HEK293 (cell line): ENCODE measurements around the gene SFN.
"Not testable (repeated sequence)": the region's sequence is repeated elsewhere in the genome, so short reads cannot be mapped to it uniquely, and the experiment has no call there.

ENCODE experiments used
- CTCF ChIA-PET: fragments of 350-600 bp; formaldehyde crosslinking; extraction: SDS; loops from one replicate; lab custom pipeline; 2021; ENCODE audit warnings: antibody characterized with exemption; lab: Yijun Ruan, JAX
- POLR2A ChIA-PET: fragments of 300-600 bp; formaldehyde crosslinking; extraction: SDS; loops from one replicate; lab custom pipeline; 2020; ENCODE audit warnings: antibody characterized with exemption, inconsistent platforms; lab: Yijun Ruan, JAX
- H3K27ac ChIP-seq: fragments of 200-500 bp; sonication (Bioruptor generic); 2 replicates; pipeline ENCODE4 v1.5.1; 2014; ENCODE audit warnings: low read depth, low read length, control low read depth, inconsistent platforms; ENCODE audit errors: extremely low read depth
- H3K36me3 ChIP-seq, 2 experiments: fragments of 200-500 bp in 1 of 2; sonication (Bioruptor generic) in 1 of 2; 1 replicate in 1 of 2; 2 replicates in 1 of 2; pipeline ENCODE4 v1.5.1; 2014 to 2017; ENCODE audit warnings: inconsistent platforms in 2 of 2, low read length in 2 of 2; ENCODE audit not compliant: control insufficient read depth in 2 of 2, insufficient read depth in 1 of 2
- H3K4me1 ChIP-seq: fragments of 200-500 bp; sonication (Bioruptor generic); 2 replicates; pipeline ENCODE4 v1.5.1; 2014; ENCODE audit warnings: mild to moderate bottlenecking, low read length, inconsistent platforms; ENCODE audit not compliant: control insufficient read depth, insufficient read depth
- H3K4me3 ChIP-seq: 2 replicates; pipeline ENCODE4 v1.5.1; 2011; ENCODE audit warnings: low read depth, mild to moderate bottlenecking, control low read depth, low read length, moderate library complexity
- H3K9me3 ChIP-seq: fragments of 200-500 bp; sonication (Bioruptor generic); 2 replicates; pipeline ENCODE4 v1.5.1; 2014; ENCODE audit warnings: low read depth, low read length, inconsistent platforms; ENCODE audit not compliant: control insufficient read depth, insufficient read depth
- BCL11B ChIP-seq: fragments of 450-650 bp; formaldehyde crosslinking; IDR thresholded peaks from 2 replicates; pipeline ENCODE4 v1.5.1; 2016; ENCODE audit warnings: low read depth, missing biosample characterization, missing genetic modification characterization
- IKZF3 ChIP-seq: fragments of 450-650 bp; IDR thresholded peaks from 2 replicates; pipeline ENCODE4 v1.5.0; 2018; ENCODE audit warnings: missing biosample characterization, mild to moderate bottlenecking, missing genetic modification characterization, moderate library complexity
- KLF8 ChIP-seq: fragments of 450-650 bp; formaldehyde crosslinking; IDR thresholded peaks from 2 replicates; pipeline ENCODE4 v1.5.1; 2016; ENCODE audit warnings: missing biosample characterization, missing genetic modification characterization
- OVOL3 ChIP-seq: fragments of 450-650 bp; formaldehyde crosslinking; IDR thresholded peaks from 2 replicates; pipeline ENCODE4 v1.5.1; 2016; ENCODE audit warnings: missing biosample characterization, missing genetic modification characterization
- ZNF10 ChIP-seq: fragments of 450-650 bp; formaldehyde crosslinking; IDR thresholded peaks from 2 replicates; pipeline ENCODE4 v1.5.1; 2017; ENCODE audit warnings: missing biosample characterization, missing genetic modification characterization
- ZNF138 ChIP-seq: fragments of 450-650 bp; formaldehyde crosslinking; IDR thresholded peaks from 2 replicates; pipeline ENCODE4 v1.5.1; 2016; ENCODE audit warnings: missing biosample characterization, missing genetic modification characterization, borderline replicate concordance
- ZNF24 ChIP-seq: fragments of 450-650 bp; formaldehyde crosslinking; IDR thresholded peaks from 2 replicates; pipeline ENCODE4 v1.5.1; 2016; ENCODE audit warnings: missing biosample characterization, missing genetic modification characterization
- ZNF311 ChIP-seq: fragments of 450-650 bp; formaldehyde crosslinking; IDR thresholded peaks from 2 replicates; pipeline ENCODE4 v1.5.1; 2017; ENCODE audit warnings: missing biosample characterization, missing genetic modification characterization, borderline replicate concordance
- ZNF335 ChIP-seq: fragments of 450-650 bp; formaldehyde crosslinking; conservative IDR thresholded peaks from 2 replicates; pipeline ENCODE4 v1.5.1; 2016; ENCODE audit warnings: missing biosample characterization, missing genetic modification characterization
- ZNF548 ChIP-seq: fragments of 450-650 bp; formaldehyde crosslinking; IDR thresholded peaks from 2 replicates; pipeline ENCODE4 v1.5.1; 2016; ENCODE audit warnings: missing biosample characterization, missing genetic modification characterization
- ZNF626 ChIP-seq: fragments of 450-650 bp; sonication (Bioruptor Pico); formaldehyde crosslinking; IDR thresholded peaks from 2 replicates; pipeline ENCODE4 v1.5.1; 2018; ENCODE audit warnings: missing biosample characterization, missing genetic modification characterization, inconsistent platforms
- ZNF670 ChIP-seq: fragments of 450-650 bp; formaldehyde crosslinking; IDR thresholded peaks from 2 replicates; pipeline ENCODE4 v1.5.1; 2016; ENCODE audit warnings: missing biosample characterization, missing genetic modification characterization, low read depth
- ZNF701 ChIP-seq: fragments of 450-650 bp; formaldehyde crosslinking; IDR thresholded peaks from 2 replicates; pipeline ENCODE4 v1.5.1; 2016; ENCODE audit warnings: missing biosample characterization, missing genetic modification characterization
- ZNF76 ChIP-seq: fragments of 450-650 bp; formaldehyde crosslinking; IDR thresholded peaks from 2 replicates; pipeline ENCODE4; 2016; ENCODE audit warnings: low read depth, missing biosample characterization, missing genetic modification characterization, borderline replicate concordance
- ZNF791 ChIP-seq: fragments of 450-650 bp; formaldehyde crosslinking; IDR thresholded peaks from 2 replicates; pipeline ENCODE4 v1.5.1; 2016; ENCODE audit warnings: missing biosample characterization, missing genetic modification characterization
- ZSCAN30 ChIP-seq: fragments of 450-650 bp; IDR thresholded peaks from 2 replicates; pipeline ENCODE4 v1.5.1; 2018; ENCODE audit warnings: missing biosample characterization, mild to moderate bottlenecking, missing genetic modification characterization, moderate library complexity
- TF ChIP-seq, protein P1 (sequence below): fragments of 450-650 bp; formaldehyde crosslinking; IDR thresholded peaks from 2 replicates; pipeline ENCODE4 v1.5.1; 2016; ENCODE audit warnings: missing biosample characterization, missing genetic modification characterization
- TF ChIP-seq, protein P2 (sequence below): fragments of 450-650 bp; formaldehyde crosslinking; IDR thresholded peaks from 2 replicates; pipeline ENCODE4 v1.5.1; 2016; ENCODE audit warnings: missing biosample characterization, missing genetic modification characterization
- TF ChIP-seq, protein P3 (sequence below): fragments of 450-650 bp; formaldehyde crosslinking; IDR thresholded peaks from 2 replicates; pipeline ENCODE4 v1.5.1; 2017; ENCODE audit warnings: missing biosample characterization, missing genetic modification characterization

Gene SFN

DNA sequence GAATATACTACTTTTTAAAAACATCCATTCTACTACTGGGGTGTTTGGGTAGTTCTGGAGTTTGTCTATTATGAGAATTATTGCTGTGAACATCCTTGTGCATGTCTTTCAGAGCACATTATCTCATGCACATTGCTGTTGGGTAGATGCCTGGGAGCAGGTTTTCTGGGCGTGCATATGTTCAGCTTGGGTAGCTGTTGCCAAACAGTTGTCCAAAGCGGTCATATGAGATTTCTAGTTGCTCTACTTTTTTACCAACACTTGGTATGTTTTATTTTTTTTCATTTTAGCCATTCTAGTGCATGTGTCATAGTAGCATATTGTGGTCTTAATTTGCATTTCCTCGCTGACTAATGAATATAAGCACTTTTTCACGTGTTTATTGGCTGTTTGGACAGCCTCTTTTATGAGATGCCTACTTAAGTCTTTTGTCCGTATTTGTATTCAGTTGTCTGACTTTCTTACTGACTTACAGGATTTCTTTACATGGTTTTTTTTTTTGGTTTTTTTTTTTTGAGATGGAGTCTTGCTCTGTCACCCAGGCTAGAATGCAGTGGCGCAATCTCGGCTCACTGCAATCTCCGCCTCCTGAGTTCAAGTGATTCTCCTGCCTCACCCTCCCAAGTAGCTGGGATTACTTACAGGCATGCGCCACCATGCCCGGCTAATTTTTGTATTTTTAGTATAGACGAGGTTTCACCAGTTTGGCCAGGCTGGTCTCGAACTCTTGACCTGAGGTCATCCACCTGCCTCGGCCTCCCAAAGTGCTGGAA is 18.3 kb upstream of the SFN start:
- Histone ChIP-seq H3K9me3 (no peaks in the 10 kb centered on the region), H3K4me1 (no peaks in the 10 kb centered on the region), H3K4me3 (no peak overlapping the region), H3K36me3 (peaks cover 28 to 80% of the 10 kb centered on the region in 2 experiments; a peak in 2 of 3 replicates), H3K27ac (no peak overlapping the region)
- ChIA-PET POLR2A (no interaction called here), CTCF (no interaction called here)
- TF ChIP-seq ZNF791 (tag by site-specific recombination) (no peak), ZNF76 (tag by site-specific recombination) (no peak), ZNF335 (no peak), KLF8 (tag by site-specific recombination) (no peak), ZNF670 (tag by site-specific recombination) (no peak), ZNF548 (tag by site-specific recombination) (no peak)
- TF ChIP-seq, protein P1, sequence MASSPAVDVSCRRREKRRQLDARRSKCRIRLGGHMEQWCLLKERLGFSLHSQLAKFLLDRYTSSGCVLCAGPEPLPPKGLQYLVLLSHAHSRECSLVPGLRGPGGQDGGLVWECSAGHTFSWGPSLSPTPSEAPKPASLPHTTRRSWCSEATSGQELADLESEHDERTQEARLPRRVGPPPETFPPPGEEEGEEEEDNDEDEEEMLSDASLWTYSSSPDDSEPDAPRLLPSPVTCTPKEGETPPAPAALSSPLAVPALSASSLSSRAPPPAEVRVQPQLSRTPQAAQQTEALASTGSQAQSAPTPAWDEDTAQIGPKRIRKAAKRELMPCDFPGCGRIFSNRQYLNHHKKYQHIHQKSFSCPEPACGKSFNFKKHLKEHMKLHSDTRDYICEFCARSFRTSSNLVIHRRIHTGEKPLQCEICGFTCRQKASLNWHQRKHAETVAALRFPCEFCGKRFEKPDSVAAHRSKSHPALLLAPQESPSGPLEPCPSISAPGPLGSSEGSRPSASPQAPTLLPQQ (tag by site-specific recombination): no peak

DNA sequence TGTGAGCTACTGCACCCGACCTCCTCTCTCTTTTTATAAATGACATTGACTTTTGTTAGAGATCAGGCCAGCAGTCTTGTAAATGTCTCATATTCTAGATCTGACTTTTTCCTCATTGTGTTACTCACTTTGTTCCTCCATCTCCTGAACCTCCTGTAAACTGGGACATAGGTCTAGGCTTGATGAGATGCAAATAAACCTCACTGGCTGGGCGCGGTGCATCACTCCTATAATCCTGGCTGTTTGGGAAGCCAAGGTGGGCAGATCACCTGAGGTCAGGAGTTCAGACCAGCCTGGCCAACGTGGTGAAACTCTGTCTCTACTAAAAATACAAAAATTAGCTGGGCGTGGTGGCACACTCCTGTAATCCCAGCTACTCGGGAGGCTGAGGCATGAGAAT is 15.1 kb upstream of the SFN start:
- POLR2A ChIA-PET, H3K9me3 ChIP-seq, H3K4me1 ChIP-seq, H3K27ac ChIP-seq, H3K4me3 ChIP-seq: not testable (repeated sequence)
- H3K36me3 ChIP-seq: peaks cover 12 to 83% of the 10 kb centered on the region in 2 experiments; a peak in 2 of 3 replicates
- CTCF ChIA-PET: interaction anchor here (0.8 to 1.1 kb wide), 2 partner anchors 9 to 11 kb away, joined by 3 read pairs; no protein-coding TSS in a partner anchor

DNA sequence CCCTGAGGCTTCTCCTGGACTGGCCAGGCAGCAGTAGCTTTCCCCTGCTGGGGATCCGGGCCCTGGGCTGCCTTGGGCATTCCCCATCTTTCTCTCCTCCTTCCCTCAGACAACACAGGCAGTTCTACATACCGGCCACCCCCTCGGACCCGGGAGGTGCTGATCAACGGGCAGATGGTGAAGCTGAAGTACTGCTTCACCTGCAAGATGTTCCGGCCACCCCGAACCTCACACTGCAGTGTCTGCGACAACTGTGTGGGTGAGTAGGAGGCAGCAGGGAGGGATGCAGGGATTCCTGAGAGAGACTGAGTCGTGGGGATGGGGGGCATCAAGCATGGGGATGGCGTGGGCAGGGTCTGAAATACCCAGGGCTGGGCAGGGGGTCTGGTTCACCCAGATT is 14.4 kb upstream of the SFN start:
- TF ChIP-seq ZNF548 (tag by site-specific recombination): no peak
- no peak for TF ChIP-seq ZNF10 (tag by site-specific recombination)
- TF ChIP-seq OVOL3 (tag by site-specific recombination): no peak
- TF ChIP-seq ZNF701 (tag by site-specific recombination): no peak
- TF ChIP-seq, protein P2, sequence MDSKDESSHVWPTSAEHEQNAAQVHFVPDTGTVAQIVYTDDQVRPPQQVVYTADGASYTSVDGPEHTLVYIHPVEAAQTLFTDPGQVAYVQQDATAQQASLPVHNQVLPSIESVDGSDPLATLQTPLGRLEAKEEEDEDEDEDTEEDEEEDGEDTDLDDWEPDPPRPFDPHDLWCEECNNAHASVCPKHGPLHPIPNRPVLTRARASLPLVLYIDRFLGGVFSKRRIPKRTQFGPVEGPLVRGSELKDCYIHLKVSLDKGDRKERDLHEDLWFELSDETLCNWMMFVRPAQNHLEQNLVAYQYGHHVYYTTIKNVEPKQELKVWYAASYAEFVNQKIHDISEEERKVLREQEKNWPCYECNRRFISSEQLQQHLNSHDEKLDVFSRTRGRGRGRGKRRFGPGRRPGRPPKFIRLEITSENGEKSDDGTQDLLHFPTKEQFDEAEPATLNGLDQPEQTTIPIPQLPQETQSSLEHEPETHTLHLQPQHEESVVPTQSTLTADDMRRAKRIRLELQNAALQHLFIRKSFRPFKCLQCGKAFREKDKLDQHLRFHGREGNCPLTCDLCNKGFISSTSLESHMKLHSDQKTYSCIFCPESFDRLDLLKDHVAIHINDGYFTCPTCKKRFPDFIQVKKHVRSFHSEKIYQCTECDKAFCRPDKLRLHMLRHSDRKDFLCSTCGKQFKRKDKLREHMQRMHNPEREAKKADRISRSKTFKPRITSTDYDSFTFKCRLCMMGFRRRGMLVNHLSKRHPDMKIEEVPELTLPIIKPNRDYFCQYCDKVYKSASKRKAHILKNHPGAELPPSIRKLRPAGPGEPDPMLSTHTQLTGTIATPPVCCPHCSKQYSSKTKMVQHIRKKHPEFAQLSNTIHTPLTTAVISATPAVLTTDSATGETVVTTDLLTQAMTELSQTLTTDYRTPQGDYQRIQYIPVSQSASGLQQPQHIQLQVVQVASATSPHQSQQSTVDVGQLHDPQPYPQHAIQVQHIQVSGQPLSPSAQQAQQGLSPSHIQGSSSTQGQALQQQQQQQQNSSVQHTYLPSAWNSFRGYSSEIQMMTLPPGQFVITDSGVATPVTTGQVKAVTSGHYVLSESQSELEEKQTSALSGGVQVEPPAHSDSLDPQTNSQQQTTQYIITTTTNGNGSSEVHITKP (tag by site-specific recombination): no peak
- no peak for TF ChIP-seq ZSCAN30 (tag by site-specific recombination)
- TF ChIP-seq, protein P3, sequence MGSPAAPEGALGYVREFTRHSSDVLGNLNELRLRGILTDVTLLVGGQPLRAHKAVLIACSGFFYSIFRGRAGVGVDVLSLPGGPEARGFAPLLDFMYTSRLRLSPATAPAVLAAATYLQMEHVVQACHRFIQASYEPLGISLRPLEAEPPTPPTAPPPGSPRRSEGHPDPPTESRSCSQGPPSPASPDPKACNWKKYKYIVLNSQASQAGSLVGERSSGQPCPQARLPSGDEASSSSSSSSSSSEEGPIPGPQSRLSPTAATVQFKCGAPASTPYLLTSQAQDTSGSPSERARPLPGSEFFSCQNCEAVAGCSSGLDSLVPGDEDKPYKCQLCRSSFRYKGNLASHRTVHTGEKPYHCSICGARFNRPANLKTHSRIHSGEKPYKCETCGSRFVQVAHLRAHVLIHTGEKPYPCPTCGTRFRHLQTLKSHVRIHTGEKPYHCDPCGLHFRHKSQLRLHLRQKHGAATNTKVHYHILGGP (tag by site-specific recombination): no peak
- no peak for TF ChIP-seq ZNF138 (tag by site-specific recombination)
- no peak for TF ChIP-seq ZNF626 (tag by site-specific recombination)
- no peak for TF ChIP-seq ZNF24
- no peak for TF ChIP-seq IKZF3 (tag by site-specific recombination)
- no peak for TF ChIP-seq BCL11B (tag by site-specific recombination)
- TF ChIP-seq ZNF311 (tag by site-specific recombination): no peak
- Histone ChIP-seq H3K36me3 (peaks cover 12 to 83% of the 10 kb centered on the region in 2 experiments; a peak in 2 of 3 replicates), H3K4me3 (no peak overlapping the region), H3K4me1 (no peaks in the 10 kb centered on the region), H3K9me3 (no peaks in the 10 kb centered on the region), H3K27ac (no peak overlapping the region)
- CTCF ChIA-PET: interaction anchor here (0.5 to 1.8 kb wide), 5 partner anchors 10 to 348 kb away, joined by 3 to 7 read pairs (median 3); no protein-coding TSS in a partner anchor
- POLR2A ChIA-PET: no interaction called here
